CD4-positive, alpha-beta T cell treated with Interleukin-2 at 100 ng/mL for 4 hours (primary cell): ENCODE measurements around the gene STK35.

Experiments
- DNase-seq: peaks from one replicate; pipeline ENCODE4 v3.0.0-alpha.2; 2020; ENCODE audit warnings: low spot score

The STK35 gene

DNA sequence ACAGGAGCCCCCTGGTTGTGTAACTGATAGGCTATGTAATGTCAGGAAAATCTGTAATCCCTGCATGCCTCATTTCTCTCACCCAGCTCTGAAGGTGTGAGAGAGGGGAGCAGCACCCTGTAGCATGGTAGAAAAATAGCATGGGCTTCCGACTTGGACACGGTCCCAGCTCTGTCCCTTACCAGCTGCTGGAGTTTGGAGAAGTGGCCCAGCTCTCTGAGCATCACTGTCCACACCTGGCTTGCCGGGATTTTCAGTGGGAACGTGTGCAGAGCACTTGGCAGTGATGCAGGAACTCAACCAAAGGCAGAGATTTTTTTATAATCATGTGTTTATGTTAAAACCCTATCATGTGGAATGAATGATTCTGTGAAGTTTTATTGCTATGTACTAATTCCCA is 34.6 kb downstream of the STK35 start:
- DNase-seq = no peak

GRCh38 chr20:2137552-2138201 is 36.0 kb downstream of the STK35 start:
- no peak for DNase-seq

DNA sequence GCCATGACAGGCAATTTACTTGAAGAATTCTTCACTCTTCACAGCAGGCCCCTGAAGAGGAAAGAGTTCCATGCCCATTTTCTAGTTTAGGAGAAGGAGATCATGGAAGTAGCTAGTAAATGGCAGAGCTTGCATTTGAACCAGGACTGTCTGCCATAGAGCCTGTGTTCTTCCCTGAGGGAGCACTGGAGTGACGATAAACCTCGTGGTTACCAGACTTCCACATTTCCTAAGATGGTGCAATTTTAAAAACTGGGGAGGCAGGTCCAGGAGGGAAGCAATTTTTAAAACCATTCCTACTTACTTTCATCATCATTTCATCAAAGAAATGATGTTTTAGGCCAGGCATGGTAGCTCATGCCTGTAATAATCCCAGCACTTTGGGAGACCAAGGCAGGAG is 36.8 kb downstream of the STK35 start:
- no peak for DNase-seq

DNA sequence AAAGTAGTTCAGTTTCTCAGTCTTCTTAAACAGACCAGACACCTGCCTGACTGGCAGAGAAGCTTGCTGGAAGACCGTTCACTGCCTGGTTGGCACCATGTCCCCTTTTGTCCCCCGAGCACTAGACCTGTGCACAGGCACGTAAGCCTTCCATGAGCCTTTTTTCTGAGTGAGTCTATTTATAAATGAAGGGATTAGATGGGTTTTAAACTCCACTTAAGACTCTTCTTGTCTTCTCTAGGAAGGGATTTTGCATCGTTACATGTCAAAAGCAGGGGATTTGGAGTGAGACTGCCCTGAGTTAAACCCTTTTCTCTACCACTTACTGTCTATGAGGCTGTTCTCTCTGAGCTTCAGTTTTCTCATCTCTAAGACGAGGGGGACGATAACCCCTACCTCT is 37.6 kb downstream of the STK35 start:
- DNase-seq = no peak

- DNase-seq = no peak
Measured at GRCh38 chr20:2139736-2140135, 38.1 kb downstream of the STK35 start.

- no peak for DNase-seq
Measured at GRCh38 chr20:2140561-2140960, 38.9 kb downstream of the STK35 start.

DNA sequence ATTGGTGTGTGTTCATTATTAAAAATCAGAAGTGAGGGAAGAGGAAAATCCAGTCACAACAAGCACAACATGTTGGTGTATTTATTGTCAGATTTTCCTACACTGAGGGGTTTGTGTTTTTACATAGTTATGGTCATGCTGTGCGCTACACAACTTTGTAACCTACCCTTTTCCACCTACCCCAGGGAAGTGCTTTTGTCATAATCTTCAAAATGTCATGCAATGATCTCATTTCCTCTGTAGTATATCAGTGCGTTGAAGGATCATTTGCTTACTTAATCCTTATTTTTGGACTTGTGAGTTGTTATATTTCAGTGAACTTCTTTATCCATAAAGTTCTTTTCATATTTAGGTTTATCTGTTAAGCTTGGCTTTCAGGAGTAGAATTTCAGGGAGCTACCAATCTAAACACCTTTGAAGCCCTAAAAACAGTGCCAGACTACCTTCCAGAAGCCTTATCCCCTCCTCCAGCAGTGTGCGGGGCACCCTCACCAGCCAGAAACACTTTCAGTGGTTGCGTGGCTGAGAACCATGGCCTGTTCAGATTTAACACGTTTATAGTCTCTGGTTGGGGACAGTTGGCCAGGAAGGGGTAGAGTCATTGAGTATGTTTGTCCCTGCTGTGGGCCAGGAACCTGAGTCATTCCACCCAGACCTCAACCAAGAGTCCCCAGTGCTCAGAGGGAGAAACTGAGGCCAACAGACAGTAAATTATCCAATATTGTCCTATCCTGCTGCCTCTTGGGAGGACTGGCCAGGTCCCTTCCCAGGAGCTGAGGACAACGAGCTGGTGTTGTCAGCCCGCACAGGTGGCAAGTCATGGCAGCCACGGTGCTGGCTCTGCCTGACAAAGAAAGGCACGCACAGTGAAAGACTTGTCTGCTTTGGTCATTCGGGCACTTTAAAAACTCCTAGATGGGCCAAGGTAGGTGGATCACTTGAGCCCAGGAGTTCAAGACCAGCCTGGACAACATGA is 40.3 kb downstream of the STK35 start:
- no peak for DNase-seq

DNA sequence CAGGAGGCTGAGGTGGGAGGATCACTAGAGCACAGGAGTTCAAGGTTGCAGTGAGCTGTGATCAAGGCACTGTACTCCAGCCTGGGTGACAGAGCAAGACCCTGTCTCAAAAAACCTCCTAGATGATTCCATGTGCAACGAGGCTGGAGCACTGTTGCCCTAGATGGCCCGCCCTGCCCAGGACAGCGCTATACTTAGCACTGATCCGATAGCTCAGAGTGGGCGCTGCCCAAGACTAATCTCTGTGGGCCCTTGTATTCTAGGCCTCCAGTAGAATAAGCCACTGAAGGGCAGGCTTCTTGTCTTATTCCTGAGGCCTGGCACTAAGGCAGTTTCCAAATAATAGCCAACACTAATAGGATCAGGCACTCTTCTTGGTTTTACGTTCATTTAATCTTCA is 41.0 kb downstream of the STK35 start:
- DNase-seq = no peak

- no peak for DNase-seq
Measured at GRCh38 chr20:2143594-2143993, 42.0 kb downstream of the STK35 start.

- DNase-seq = no peak
Measured at GRCh38 chr20:2144850-2145249, 43.2 kb downstream of the STK35 start.

DNA sequence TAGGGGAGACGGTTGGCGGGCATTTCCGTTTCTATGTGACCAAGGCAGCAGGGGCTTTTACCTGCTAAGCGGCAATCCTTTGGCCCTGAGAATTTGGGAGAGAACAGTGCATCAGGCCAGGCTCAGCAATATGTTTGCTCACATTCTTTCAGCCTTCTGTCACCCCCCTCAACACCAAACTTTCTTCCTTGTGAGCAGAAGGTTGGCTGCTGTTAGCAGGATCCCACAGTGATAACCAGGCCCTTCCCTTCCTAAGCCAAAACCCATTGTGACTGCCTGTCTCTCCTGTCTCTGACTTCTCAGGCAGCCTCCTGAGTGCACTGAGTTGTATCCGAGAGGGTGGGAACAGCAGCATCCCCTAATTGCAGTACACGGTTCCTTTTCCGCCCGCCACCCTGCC is 43.7 kb downstream of the STK35 start:
- no peak for DNase-seq

GRCh38 chr20:2146080-2146867 is 44.6 kb downstream of the STK35 start:
- DNase-seq = no peak

GRCh38 chr20:2149507-2149906 is 47.9 kb downstream of the STK35 start:
- no peak for DNase-seq

DNA sequence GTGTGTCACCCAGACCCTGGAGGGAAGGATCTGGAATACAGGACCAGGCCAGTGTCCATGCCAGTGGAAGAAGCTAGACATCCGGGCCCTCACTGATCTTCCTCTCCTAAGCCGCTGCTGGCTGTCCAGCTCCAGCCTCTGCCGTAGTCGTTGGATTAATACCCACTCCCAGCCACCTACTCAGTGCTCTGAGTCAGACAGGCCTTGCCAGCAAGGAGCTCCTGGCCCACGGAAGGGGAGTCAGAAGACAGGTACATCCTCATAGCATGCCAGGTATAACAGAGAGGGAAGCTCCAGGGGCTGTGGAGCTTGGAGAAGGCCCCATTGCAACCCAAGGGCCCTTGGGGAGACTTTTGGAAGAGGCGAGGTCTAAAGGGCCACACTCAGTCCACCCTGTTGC is 49.0 kb downstream of the STK35 start:
- DNase-seq = no peak

DNA sequence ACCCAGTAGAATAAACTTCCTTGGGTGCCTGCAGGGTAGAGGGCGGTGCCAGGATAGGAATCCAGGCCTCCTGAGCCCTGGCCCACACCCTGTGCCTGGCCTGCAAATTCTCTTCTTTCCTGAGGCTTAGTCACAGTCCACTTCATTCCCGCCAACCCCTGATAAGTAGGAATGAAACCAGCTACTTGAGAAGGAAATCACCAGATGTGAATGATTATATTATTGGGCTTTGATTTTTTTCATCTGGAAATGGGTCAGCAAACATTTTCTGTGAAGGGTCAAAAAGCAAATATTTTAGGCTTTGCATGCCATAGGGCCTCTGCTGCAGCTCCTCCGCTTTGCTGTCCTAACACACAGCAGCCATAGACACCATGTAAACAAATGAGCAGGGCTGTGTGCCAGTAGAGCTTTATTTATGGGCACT is 50.2 kb downstream of the STK35 start:
- no peak for DNase-seq

DNA sequence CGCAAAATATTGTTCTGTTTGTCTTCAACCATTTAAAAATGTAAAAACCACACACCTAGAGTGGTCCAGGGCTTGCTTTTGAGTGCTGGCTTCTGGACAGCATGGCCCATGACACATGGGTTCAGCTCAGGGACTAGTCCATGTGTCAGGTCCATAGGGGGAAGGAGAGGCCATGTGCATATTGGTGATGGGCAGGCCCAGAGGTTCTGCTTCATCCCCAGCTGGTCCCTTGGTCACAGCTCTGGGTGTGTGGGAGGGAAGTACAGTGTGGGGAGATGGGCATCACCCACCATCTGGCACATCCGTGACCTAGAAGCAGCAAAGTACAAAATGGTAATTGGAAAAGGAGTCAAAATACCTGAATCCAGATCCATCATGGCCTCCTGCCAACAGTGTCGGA is 50.7 kb downstream of the STK35 start:
- no peak for DNase-seq

DNA sequence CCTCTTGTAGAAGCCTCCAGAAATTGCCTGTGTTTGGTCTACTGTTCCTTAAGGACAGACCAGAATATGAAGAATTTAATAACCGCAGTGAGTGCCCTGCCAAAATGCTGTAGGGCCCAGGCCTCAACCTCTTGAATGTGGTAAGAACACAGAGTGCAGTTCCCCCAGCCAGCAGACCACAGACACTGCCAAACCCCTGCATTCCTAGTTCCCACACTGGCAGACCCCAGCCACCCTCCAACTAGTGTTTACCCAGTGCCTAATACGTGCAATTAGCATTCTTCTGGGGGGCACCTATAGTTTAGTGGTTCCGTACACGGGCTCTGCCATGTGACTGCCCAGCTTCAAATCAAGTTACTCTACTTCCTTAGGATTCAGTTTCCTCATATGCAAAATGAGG is 51.7 kb downstream of the STK35 start:
- DNase-seq = no peak

GRCh38 chr20:2156224-2156623 is 54.6 kb downstream of the STK35 start:
- no peak for DNase-seq

DNA sequence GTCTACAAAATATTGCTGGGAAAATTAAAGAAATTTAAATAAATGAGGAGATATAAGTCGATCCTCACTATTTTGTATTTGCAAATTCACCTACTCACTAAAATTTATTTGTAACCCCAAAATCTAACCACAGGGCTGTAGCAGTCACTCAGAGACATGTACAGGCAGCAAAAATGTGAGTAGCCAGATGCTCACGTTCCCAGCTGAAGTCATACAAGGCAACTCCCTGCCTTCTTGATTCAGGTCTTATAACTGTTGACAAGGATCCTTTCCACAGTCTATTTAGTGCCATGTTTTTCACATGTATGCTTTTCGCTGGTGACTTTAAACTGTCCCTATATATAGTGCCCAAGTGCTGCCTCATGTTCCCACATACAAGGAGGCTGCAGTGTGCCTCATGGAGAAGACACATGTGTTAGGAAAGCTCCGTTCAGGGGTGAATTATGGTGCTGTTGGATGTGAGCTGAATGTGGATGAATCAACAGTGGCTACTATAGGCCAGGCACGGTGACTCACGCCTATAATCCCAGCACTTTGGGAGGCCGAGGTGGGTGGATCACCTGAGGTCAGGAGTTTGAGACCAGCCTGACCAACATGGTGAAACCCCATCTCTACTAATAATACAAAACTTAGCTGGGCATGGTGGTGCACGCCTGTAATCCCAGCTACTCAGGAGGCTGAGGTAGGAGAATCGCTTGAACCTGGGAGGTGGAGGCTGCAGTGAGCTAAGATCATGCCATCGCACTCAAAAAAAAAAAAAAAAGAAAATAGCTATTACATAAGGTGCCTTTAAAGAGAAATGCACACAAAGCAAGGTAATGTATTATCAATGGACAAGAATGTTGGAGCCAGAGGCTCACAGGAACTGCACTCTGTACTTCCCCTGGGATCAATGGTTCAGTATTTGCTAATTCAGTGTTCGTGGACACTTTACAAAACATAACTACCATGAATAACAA is 55.3 kb downstream of the STK35 start:
- no peak for DNase-seq

DNA sequence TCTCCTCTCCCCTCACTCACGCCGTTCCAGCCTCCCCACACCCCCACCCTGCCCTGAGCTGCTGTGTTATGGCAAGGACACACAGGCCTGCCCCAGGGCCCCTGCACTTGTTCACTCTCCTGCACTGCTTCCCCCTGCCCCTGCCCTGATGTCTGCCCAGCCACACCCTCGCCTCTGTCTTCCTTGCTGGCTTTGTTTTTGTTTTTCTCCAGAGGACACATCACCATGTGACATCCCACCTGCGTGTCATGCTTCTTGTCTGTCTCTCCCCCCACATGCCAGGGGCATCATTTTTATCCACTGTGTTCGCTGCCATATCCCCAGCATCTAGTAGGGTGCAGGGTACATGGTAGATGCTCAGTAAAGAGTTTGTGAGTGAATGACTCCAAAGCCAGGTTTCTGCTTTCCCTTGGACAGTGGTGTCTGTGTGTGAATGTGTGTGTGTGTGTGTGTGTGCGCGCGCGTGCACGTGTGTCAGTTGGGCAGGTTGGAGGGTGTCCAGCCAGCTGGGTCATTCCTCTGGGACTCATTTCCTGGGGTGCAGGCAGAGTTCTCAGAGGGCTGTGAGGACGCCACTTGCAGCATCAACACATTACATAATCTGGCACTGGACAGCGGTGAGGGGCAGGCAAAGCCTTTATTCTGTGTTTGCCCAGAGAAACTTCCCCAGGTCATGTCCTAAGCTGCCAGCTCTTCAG is 60.6 kb downstream of the STK35 start:
- no peak for DNase-seq

DNA sequence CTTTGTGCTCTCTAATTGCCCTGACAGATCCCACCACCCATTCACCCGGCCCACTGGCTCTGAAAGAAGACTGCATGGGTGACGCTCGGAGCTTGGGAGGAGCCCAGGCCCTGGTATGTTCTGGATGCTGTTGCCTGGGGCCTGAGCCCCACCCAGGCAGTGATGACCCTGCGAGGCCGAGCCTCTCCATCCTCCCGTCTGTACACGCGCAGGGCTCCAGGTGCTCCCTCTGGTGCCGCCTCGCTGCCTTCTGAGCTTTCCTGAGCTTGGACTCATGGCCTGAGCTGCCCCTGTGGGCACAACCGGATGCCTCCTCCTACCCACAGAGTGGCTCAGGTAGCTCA is 61.2 kb downstream of the STK35 start:
- DNase-seq = no peak
